ENCODE data around the gene MAZ.
A peak's percentile ranks its signal among the peaks of the same experiment; 100 is the strongest.
"Not testable (repeated sequence)": the region's sequence is repeated elsewhere in the genome, so short reads cannot be mapped to it uniquely, and the experiment has no call there.

MAZ gene

GRCh38 chr16:29775742-29776408 is 30.5 kb upstream of the MAZ start:
- no peak overlapping the region for H3K4me3 ChIP-seq (ENCODE audit: low read depth, low read length)
- no peak for TF ChIP-seq CTCF (IDR thresholded peaks at IDR 0.05; ENCODE audit: low read depth, low read length, missing control alignments)
- no peak for DNase-seq (ENCODE audit: low read depth)

DNA sequence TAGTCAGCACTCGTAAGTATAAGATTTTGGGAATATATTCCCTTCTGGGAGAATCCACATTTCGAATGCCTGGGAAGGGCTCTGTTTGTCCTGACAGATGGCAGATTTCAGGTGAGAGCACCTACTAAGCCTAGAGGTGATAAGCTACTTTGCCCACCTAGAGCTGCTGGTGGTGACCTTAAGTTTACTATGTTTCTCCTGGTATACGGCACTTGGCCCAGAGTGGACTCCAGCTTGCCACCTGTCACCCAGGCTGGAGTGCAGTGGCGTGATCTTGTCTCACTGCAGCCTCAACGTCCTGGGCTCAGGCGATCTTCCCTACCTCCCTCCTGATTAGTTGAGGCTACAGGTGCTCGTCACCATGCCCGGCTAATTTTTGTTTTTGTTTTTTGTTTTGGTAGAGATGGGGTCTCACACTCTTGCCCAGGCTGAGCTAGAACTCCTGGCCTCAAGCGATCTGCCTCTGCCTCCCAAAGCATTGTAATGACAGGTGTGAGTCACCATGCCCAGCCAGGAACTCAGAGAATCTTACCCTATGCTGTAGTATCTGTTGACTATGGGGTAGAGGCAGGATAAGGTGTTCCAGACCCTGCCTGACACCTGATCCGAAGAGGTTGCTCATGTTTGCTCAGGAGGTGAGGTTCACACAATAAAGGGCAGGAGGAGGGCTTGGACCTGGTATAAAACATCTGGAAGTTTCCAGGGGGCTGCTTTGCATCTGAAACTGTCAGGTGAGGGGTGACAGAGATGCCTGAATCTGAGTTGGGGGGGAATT is 28.6 kb upstream of the MAZ start, which contains the start of gene ZG16:
TSS of gene ZG16 (plus strand) at position 681 of the 775 bp plus-strand sequence. CDS start 1,011 bp downstream, outside the sequence.
- TF ChIP-seq CTCF (IDR thresholded peaks at IDR 0.05; ENCODE audit: low read depth, low read length, missing control alignments): no peak
- no peak within 1 kb of the TSS for H3K4me3 ChIP-seq (ENCODE audit: low read depth, low read length)
- DNase-seq (ENCODE audit: low read depth): no peak

DNA sequence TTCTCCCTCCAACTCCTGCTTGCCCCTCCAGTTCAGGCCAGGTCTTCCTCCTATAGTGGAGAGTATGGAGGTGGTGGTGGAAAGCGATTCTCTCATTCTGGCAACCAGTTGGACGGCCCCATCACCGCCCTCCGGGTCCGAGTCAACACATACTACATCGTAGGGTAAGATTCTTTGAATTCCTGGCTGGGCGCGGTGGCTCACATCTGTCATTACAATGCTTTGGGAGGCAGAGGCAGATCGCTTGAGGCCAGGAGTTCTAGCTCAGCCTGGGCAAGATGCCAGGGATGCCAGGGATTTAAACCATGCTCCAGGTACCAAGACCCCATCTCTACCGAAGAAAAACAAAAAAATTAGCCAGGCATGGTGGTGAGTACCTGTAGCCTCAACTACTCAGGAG is 26.9 kb upstream of the MAZ start:
- TF ChIP-seq CTCF (IDR thresholded peaks at IDR 0.05; ENCODE audit: low read depth, low read length, missing control alignments): no peak
- H3K4me3 ChIP-seq (ENCODE audit: low read depth, low read length): no peak overlapping the region
- no peak for DNase-seq (ENCODE audit: low read depth)

GRCh38 chr16:29783094-29783953 is 23.0 kb upstream of the MAZ start:
- not testable (repeated sequence) for H3K4me3 ChIP-seq (ENCODE audit: low read depth, low read length); DNase-seq (ENCODE audit: low read depth)

DNA sequence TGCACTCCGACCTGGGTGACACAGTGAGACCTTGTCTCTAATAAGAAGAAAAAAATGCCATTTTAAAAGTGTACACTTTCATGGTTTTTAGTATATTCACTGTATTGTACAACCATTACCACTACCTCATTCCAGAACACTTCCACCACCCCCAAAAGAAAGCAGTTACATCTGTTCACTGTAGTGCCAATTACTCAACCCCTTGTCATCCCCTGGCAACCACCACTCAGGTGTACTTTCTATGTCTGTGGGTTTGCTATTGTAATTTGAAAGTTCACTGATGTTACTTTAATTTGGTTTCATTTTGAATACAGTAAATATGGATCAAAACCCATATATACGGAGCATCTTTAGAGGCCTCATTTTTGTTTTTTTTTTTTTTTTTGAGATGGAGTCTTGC is 22.2 kb upstream of the MAZ start:
- TF ChIP-seq CTCF (IDR thresholded peaks at IDR 0.05; ENCODE audit: low read depth, low read length, missing control alignments): no peak
- no peak for DNase-seq (ENCODE audit: low read depth)
- no peak overlapping the region for H3K4me3 ChIP-seq (ENCODE audit: low read depth, low read length)

GRCh38 chr16:29784901-29785500 is 21.3 kb upstream of the MAZ start:
- DNase-seq (ENCODE audit: low read depth): no peak
- peak; percentile 82 for TF ChIP-seq CTCF (IDR thresholded peaks at IDR 0.05; ENCODE audit: low read depth, low read length, missing control alignments)
- H3K4me3 ChIP-seq (ENCODE audit: low read depth, low read length): no peak overlapping the region; the same call in 1 of the 2 replicates

DNA sequence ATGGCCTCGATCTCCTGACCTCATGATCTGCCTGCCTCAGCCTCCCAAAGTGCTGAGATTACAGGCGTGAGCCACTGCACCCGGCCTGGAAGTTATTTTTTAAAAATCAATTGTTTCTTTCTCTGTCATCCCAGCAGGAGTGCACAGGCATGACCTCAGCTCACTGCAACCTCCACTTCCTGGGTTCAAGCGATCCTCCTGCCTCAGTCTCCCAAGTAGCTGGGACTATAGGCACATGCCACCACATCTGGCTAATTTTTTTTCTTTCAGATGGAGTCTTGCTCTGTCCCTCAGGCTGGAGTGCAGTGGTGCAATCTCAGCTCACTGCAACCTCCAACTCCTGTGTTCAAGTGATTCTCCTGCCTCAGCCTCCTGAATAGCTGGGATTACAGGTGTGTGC is 19.2 kb upstream of the MAZ start:
- not testable (repeated sequence) for DNase-seq (ENCODE audit: low read depth); H3K4me3 ChIP-seq (ENCODE audit: low read depth, low read length)

All from GM12864 (cell line).